B cell (primary cell): ENCODE data around the gene NOC2L. TPM values are rescaled to one million over a fixed set of nuclear protein-coding genes. Genes with fewer than 3 reads are reported as not detected.

Source experiments
- ATAC-seq: fragments of 200-7000 bp; cut with Tn5 transposase; one replicate; pipeline ENCODE4 v1.10.0; 2021; ENCODE audit warnings: low read depth, mild to moderate bottlenecking, moderate number of reproducible peaks, moderate library complexity
- CTCF ChIA-PET: fragments of 350-600 bp; sonication (Branson Sonifier 250); formaldehyde crosslinking; loops from one replicate; lab custom pipeline; 2021; ENCODE audit warnings: antibody characterized with exemption, inconsistent platforms; lab: Charles Lee
- POLR2A ChIA-PET: fragments of 350-600 bp; sonication (Branson Sonifier 250); formaldehyde crosslinking; loops from one replicate; lab custom pipeline; 2021; ENCODE audit warnings: antibody characterized with exemption; lab: Charles Lee
- DNase-seq: peaks from one replicate; pipeline ENCODE4 v3.0.0; 2013
- H2AFZ ChIP-seq: 2 replicates; pipeline ENCODE4 v1.6.1; 2012; ENCODE audit warnings: mild to moderate bottlenecking, low read depth, low read length; ENCODE audit not compliant: insufficient read depth, poor library complexity, severe bottlenecking
- H3K27ac ChIP-seq, 2 donors: 1 replicate in 1 of 2; 2 replicates in 1 of 2; pipeline ENCODE4 v1.5.1; 2012 to 2013; ENCODE audit warnings: low read length in 2 of 2, mild to moderate bottlenecking in 2 of 2, moderate library complexity in 1 of 2
- H3K27me3 ChIP-seq, 4 experiments: fragments of 200-600 bp in 1 of 4; sonication (generic) in 1 of 4; replicated peaks in 1 of 4; 1 replicate in 2 of 4; 2 replicates in 2 of 4; pipeline versions ENCODE4 v1.6.1 to v1.7.0; 2013 to 2016; ENCODE audit warnings: low read length in 3 of 4, mild to moderate bottlenecking in 2 of 4, mixed read lengths in 1 of 4, moderate library complexity in 1 of 4; ENCODE audit not compliant: insufficient read depth in 4 of 4, control insufficient read depth in 3 of 4; ENCODE audit errors: control extremely low read depth in 1 of 4
- H3K36me3 ChIP-seq, 2 experiments: replicated peaks in 1 of 2; 1 replicate in 1 of 2; 2 replicates in 1 of 2; pipeline versions ENCODE4 v1.6.1 to v1.7.1; 2013; ENCODE audit warnings: low read length in 1 of 2; ENCODE audit not compliant: insufficient read depth in 2 of 2, control insufficient read depth in 1 of 2; ENCODE audit errors: control extremely low read depth in 1 of 2, extremely low read depth in 1 of 2
- H3K4me1 ChIP-seq, 2 donors: fragments of 200-600 bp in 1 of 2; sonication (generic) in 1 of 2; 1 replicate in 1 of 2; 2 replicates in 1 of 2; pipeline versions ENCODE4 v1.5.1 to v1.6.1; 2013 to 2017; ENCODE audit warnings: low read length in 2 of 2; ENCODE audit not compliant: control insufficient read depth in 2 of 2, insufficient read depth in 2 of 2
- H3K4me2 ChIP-seq: replicated peaks from 2 replicates; pipeline ENCODE3; 2012; ENCODE audit warnings: mild to moderate bottlenecking, low read depth, low read length; ENCODE audit not compliant: poor library complexity, severe bottlenecking
- H3K4me3 ChIP-seq, 5 experiments: fragments of 200-600 bp in 1 of 5; sonication (generic) in 1 of 5; 1 replicate in 3 of 5; 2 replicates in 2 of 5; pipeline versions ENCODE4 v1.5.1 to v1.7.0; 2011 to 2016; ENCODE audit warnings: low read length in 4 of 5, mild to moderate bottlenecking in 4 of 5, low read depth in 2 of 5, control low read depth in 1 of 5, moderate library complexity in 1 of 5; ENCODE audit not compliant: insufficient read depth in 1 of 5; ENCODE audit errors: control extremely low read depth in 1 of 5, extremely low read depth in 1 of 5
- H3K79me2 ChIP-seq: fragments of 200-600 bp; sonication (generic); one replicate; pipeline ENCODE4 v1.6.0; 2016; ENCODE audit warnings: low read length; ENCODE audit not compliant: control insufficient read depth, insufficient read depth
- H3K9ac ChIP-seq: fragments of 200-600 bp; sonication (generic); 2 replicates; pipeline ENCODE4 v1.6.1; 2017; ENCODE audit warnings: mild to moderate bottlenecking, low read length, moderate library complexity
- H3K9me3 ChIP-seq, 3 donors: one replicate each; pipeline versions ENCODE4 v1.6.1 to v1.7.1; 2013; ENCODE audit warnings: low read length in 2 of 3; ENCODE audit not compliant: control insufficient read depth in 2 of 3, insufficient read depth in 1 of 3; ENCODE audit errors: control extremely low read depth in 1 of 3
- H4K20me1 ChIP-seq: 2 replicates; pipeline ENCODE4 v1.6.0; 2012; ENCODE audit warnings: mild to moderate bottlenecking, low read length; ENCODE audit not compliant: insufficient read depth, control insufficient read depth, poor library complexity, severe bottlenecking
- H3K27ac Mint-ChIP-seq: one replicate; pipeline ENCODE4 v1.8.0; 2021; ENCODE audit warnings: mixed read lengths
- H3K27me3 Mint-ChIP-seq: one replicate; pipeline ENCODE4 v1.8.0; 2021; ENCODE audit warnings: mixed read lengths
- H3K4me1 Mint-ChIP-seq: one replicate; pipeline ENCODE4 v1.8.0; 2021; ENCODE audit warnings: mixed read lengths
- H3K4me3 Mint-ChIP-seq: one replicate; pipeline ENCODE4 v1.8.0; 2021; ENCODE audit warnings: mixed read lengths
- H3K9me3 Mint-ChIP-seq: one replicate; pipeline ENCODE4 v1.8.0; 2022; ENCODE audit warnings: mixed read lengths; ENCODE audit not compliant: insufficient read depth
- CTCF ChIP-seq: fragments of 200-600 bp; IDR thresholded peaks from one replicate; pipeline ENCODE4 v1.8.0; 2022; ENCODE audit warnings: antibody characterized with exemption, mild to moderate bottlenecking
- EZH2 ChIP-seq: IDR thresholded peaks from 2 replicates; pipeline ENCODE4 v1.6.1; 2012; ENCODE audit warnings: borderline replicate concordance, low read depth, mild to moderate bottlenecking, moderate library complexity, low read length; ENCODE audit not compliant: insufficient read depth, poor library complexity, severe bottlenecking
- WGBS: methylation state at CpG from one replicate; pipeline ENCODE4 v1.1.5; 2013; ENCODE audit warnings: missing lambda C conversion rate; ENCODE audit not compliant: insufficient coverage; 5-methylcytosine and 5-hydroxymethylcytosine counted together
- intact Hi-C: fragments of 100-400 bp; cut with micrococcal nuclease; formaldehyde crosslinking; loops from one replicate; pipeline ENCODE4 v1.10.0; 2022
- polyA plus RNA-seq: library from polyadenylated mRNA; depleted of rRNA; stranded (reverse); fragments of >200 nt; gene quantifications from 2 replicates; pipeline ENCODE4 v1.2.3, GENCODE V29; 2012
- total RNA-seq, 2 donors: library from RNA; stranded (reverse); fragments of 120-200 nt in 1 of 2; gene quantifications; 1 replicate in 1 of 2; 2 replicates in 1 of 2; pipeline versions ENCODE4 v1.2.3 to v1.2.4, GENCODE V29; 2013 to 2022

NOC2L gene
- total and polyA plus RNA-seq, 2 donors (not counting 1 experiment from before 2014, with no cell fraction given), result 48.0 to 64.1 TPM

GRCh38 chr1:982765-983436 lies 23.8 kb upstream of the NOC2L start:
- 85% methylated on average over 42 of the region's 43 CpGs for WGBS
- H3K9me3 Mint-ChIP-seq, result no peaks in the 10 kb centered on the region
- Histone ChIP-seq H3K27me3 (peaks cover 0 to 28% (median 0%) of the 10 kb centered on the region in 4 experiments), H4K20me1 (no peaks in the 10 kb centered on the region), H3K27ac (no peak overlapping the region), H3K9ac (no peak overlapping the region), H3K9me3 (peaks cover 0 to 3% (median 0%) of the 10 kb centered on the region in 3 donors), H3K4me1 (peaks cover 0 to 3% of the 10 kb centered on the region in 2 donors), H3K36me3 (no peaks in the 10 kb centered on the region), H3K79me2 (no peaks in the 10 kb centered on the region), H3K4me2 (no peak overlapping the region), H2AFZ (no peak overlapping the region), H3K4me3 (no peak overlapping the region)
- no peak for DNase-seq
- ATAC-seq, result no peak
- peaks cover 33% of the 10 kb centered on the region for H3K27me3 Mint-ChIP-seq
- no peak overlapping the region for H3K27ac Mint-ChIP-seq
- TF ChIP-seq EZH2 (no peak), CTCF (no peak)
- POLR2A ChIA-PET, result interaction anchor here (0.6 to 0.8 kb wide), 2 partner anchors 74 to 81 kb away, joined by 3 to 5 read pairs; no protein-coding TSS in a partner anchor
- intact Hi-C loops, result no loop called here
- H3K4me1 Mint-ChIP-seq, result no peaks in the 10 kb centered on the region
- no peak overlapping the region for H3K4me3 Mint-ChIP-seq
- CTCF ChIA-PET, result interaction anchor here (0.6 to 3.8 kb wide), 14 partner anchors 16 to 521 kb away, joined by 3 to 32 read pairs (median 4); partner anchors contain the start of genes AGRN, ISG15 and PLEKHN1

- no peak within 1 kb of the TSS for H3K4me2 ChIP-seq
- WGBS, result 76% methylated on average over 28 of the region's 28 CpGs
- Mint-ChIP-seq H3K4me1 (no peaks in the 10 kb centered on the region), H3K27me3 (peaks cover 29% of the 10 kb centered on the region), H3K9me3 (no peaks in the 10 kb centered on the region), H3K27ac (no peak within 1 kb of the TSS), H3K4me3 (no peak within 1 kb of the TSS)
- H3K9me3 ChIP-seq, result peaks cover 0 to 3% (median 0%) of the 10 kb centered on the region in 3 donors
- H3K27me3 ChIP-seq, result peaks cover 0 to 28% (median 0%) of the 10 kb centered on the region in 4 experiments
- ATAC-seq (no peak), DNase-seq (no peak)
- H3K27ac ChIP-seq, result no peak within 1 kb of the TSS
- TF ChIP-seq CTCF, result no peak
- TF ChIP-seq EZH2, result no peak
- ChIA-PET CTCF (interaction anchor here (1.0 to 3.8 kb wide), 10 partner anchors 7 to 522 kb away, joined by 3 to 32 read pairs (median 4); partner anchors contain the start of gene AGRN), POLR2A (no interaction called here)
- no peaks in the 10 kb centered on the region for H3K79me2 ChIP-seq
- H3K4me3 ChIP-seq, result no peak within 1 kb of the TSS
- intact Hi-C loops, result no loop called here
- H3K4me1 ChIP-seq, result peaks cover 0 to 3% of the 10 kb centered on the region in 2 donors
- H3K9ac ChIP-seq, result no peak within 1 kb of the TSS
- H3K36me3 ChIP-seq, result no peaks in the 10 kb centered on the region
- H4K20me1 ChIP-seq, result no peaks in the 10 kb centered on the region
- H2AFZ ChIP-seq, result no peak within 1 kb of the TSS
Observed at GRCh38 chr1:981955-982558, 23.0 kb upstream of the NOC2L start, which contains the start of gene PERM1. PERM1 (minus strand) TSS chr1:982093; CDS start chr1:981029, 1,064 bp downstream.
